ENCODE measurements around the gene CFHR5.

DNA sequence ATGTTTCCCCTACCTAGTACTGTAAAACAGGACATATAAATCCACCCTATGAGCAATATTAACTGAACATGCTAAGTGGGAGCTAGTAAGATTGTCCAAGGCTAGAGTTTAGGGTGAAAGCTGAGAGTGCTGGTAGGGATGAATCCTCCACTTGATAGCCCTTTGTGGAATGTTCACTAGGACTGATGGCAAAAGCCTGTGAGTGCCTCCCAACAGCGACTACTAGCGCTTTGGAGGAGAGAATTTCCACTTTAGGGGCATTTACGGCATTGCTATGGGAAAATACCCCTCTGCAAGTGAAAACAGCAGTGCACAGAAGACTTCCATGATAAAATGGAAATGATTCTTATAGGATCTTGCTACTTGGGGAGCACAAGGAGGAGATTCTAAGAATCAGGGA lies 35.9 kb downstream of the CFHR5 start:
- TF ChIP-seq POLR2AphosphoS5 (IDR thresholded peaks at IDR 0.05; ENCODE audit: low read depth, low read length) (no peak), POLR2A (IDR thresholded peaks at IDR 0.05; ENCODE audit: low read depth, low read length) (no peak), TAF1 (IDR thresholded peaks at IDR 0.05; ENCODE audit: low read depth, low read length) (no peak)
